ENCODE data around the gene MAST3. TPM values are rescaled to one million over a fixed set of nuclear protein-coding genes. Genes with fewer than 3 reads are reported as not detected.
A peak's percentile ranks its signal among the peaks of the same experiment; 100 is the strongest.

MAST3 gene
- total RNA-seq, 1 donor from 2014 or later: 9.6 TPM

- no peaks in the 10 kb centered on the region for H3K27me3 ChIP-seq
- no peak for DNase-seq (ENCODE audit: extremely low spot score in 2 of 2)
- TF ChIP-seq CTCF (IDR thresholded peaks at IDR 0.05) (no peak), POLR2AphosphoS5 (IDR thresholded peaks at IDR 0.05; ENCODE audit: insufficient read depth in 1 of 2, low read depth in 1 of 2) (no peak), POLR2A (IDR thresholded peaks at IDR 0.05) (no peak)
- no peaks in the 10 kb centered on the region for H3K9me3 ChIP-seq
- peak overlapping the region; percentile 71 for H3K27ac ChIP-seq
- H3K36me3 ChIP-seq: no peaks in the 10 kb centered on the region
- intact Hi-C loops (cut with DNase I): loop anchor here (5.0 to 10.0 kb wide), 2 partner anchors 133 to 216 kb away; no protein-coding TSS in a partner anchor
- peaks cover 21% of the 10 kb centered on the region for H3K4me1 ChIP-seq
- H3K4me3 ChIP-seq: peak overlapping the region; percentile 65 to 67
These were observed 21.6 kb downstream of the MAST3 start for GRCh38 chr19:18119013-18119716.

- TF ChIP-seq POLR2AphosphoS5 (IDR thresholded peaks at IDR 0.05; ENCODE audit: insufficient read depth in 1 of 2, low read depth in 1 of 2) (no peak), POLR2A (IDR thresholded peaks at IDR 0.05) (no peak), CTCF (IDR thresholded peaks at IDR 0.05) (no peak)
- H3K36me3 ChIP-seq: no peaks in the 10 kb centered on the region
- intact Hi-C loops (cut with DNase I): loop anchor here (5.0 to 10.0 kb wide), 2 partner anchors 133 to 215 kb away; no protein-coding TSS in a partner anchor
- H3K9me3 ChIP-seq: no peaks in the 10 kb centered on the region
- peaks cover 21% of the 10 kb centered on the region for H3K4me1 ChIP-seq
- peak overlapping the region in 1 of 2 donors; percentile 67 for H3K4me3 ChIP-seq
- no peak for DNase-seq (ENCODE audit: extremely low spot score in 2 of 2)
- H3K27me3 ChIP-seq: no peaks in the 10 kb centered on the region
- no peak overlapping the region for H3K27ac ChIP-seq
These were observed 22.1 kb downstream of the MAST3 start for GRCh38 chr19:18119717-18120105.

GRCh38 chr19:18120127-18120526 is 22.5 kb downstream of the MAST3 start:
- no peak for DNase-seq (ENCODE audit: extremely low spot score in 2 of 2)
- no peaks in the 10 kb centered on the region for H3K27me3 ChIP-seq
- TF ChIP-seq POLR2A (IDR thresholded peaks at IDR 0.05) (no peak), POLR2AphosphoS5 (IDR thresholded peaks at IDR 0.05; ENCODE audit: insufficient read depth in 1 of 2, low read depth in 1 of 2) (no peak), CTCF (IDR thresholded peaks at IDR 0.05) (no peak)
- no peaks in the 10 kb centered on the region for H3K36me3 ChIP-seq
- peaks cover 21% of the 10 kb centered on the region for H3K4me1 ChIP-seq
- H3K27ac ChIP-seq: no peak overlapping the region
- intact Hi-C loops (cut with DNase I): no loop called here
- no peaks in the 10 kb centered on the region for H3K9me3 ChIP-seq
- H3K4me3 ChIP-seq: no peak overlapping the region

GRCh38 chr19:18121166-18121565 is 23.6 kb downstream of the MAST3 start:
- Histone ChIP-seq H3K4me3 (no peak overlapping the region), H3K36me3 (no peaks in the 10 kb centered on the region), H3K27me3 (no peaks in the 10 kb centered on the region), H3K4me1 (peaks cover 21% of the 10 kb centered on the region), H3K27ac (no peak overlapping the region), H3K9me3 (no peaks in the 10 kb centered on the region)
- intact Hi-C loops (cut with DNase I): no loop called here
- DNase-seq (ENCODE audit: extremely low spot score in 2 of 2): no peak
- TF ChIP-seq POLR2AphosphoS5 (IDR thresholded peaks at IDR 0.05; ENCODE audit: insufficient read depth in 1 of 2, low read depth in 1 of 2) (no peak), POLR2A (IDR thresholded peaks at IDR 0.05) (no peak), CTCF (IDR thresholded peaks at IDR 0.05) (no peak)

GRCh38 chr19:18122424-18122823 is 24.8 kb downstream of the MAST3 start:
- Histone ChIP-seq H3K4me3 (no peak overlapping the region), H3K27me3 (no peaks in the 10 kb centered on the region), H3K36me3 (no peaks in the 10 kb centered on the region), H3K27ac (no peak overlapping the region), H3K9me3 (no peaks in the 10 kb centered on the region), H3K4me1 (peaks cover 15% of the 10 kb centered on the region)
- intact Hi-C loops (cut with DNase I): no loop called here
- no peak for DNase-seq (ENCODE audit: extremely low spot score in 2 of 2)
- TF ChIP-seq CTCF (IDR thresholded peaks at IDR 0.05): no peak
- TF ChIP-seq POLR2A (IDR thresholded peaks at IDR 0.05): no peak
- no peak for TF ChIP-seq POLR2AphosphoS5 (IDR thresholded peaks at IDR 0.05; ENCODE audit: insufficient read depth in 1 of 2, low read depth in 1 of 2)

Measured in vagina (tissue), 2 donors.